HepG2 (cell line): Measurements from ENCODE around the gene LRPAP1. TPM values are rescaled to one million over a fixed set of nuclear protein-coding genes. Genes with fewer than 3 reads are reported as not detected.
A peak's percentile ranks its signal among the peaks of the same experiment; 100 is the strongest.

Source experiments
- ATAC-seq: fragments of 200-7000 bp; cut with Tn5 transposase; 3 replicates; pipeline ENCODE4 v1.9.1; 2020; ENCODE audit warnings: mild to moderate bottlenecking, moderate library complexity
- BruUV-seq: library from RNA; stranded (reverse); fragments of 400-500 nt; replicated peaks from 2 replicates; lab custom pipeline; 2021; lab: Mats Ljungman, UMichigan
- CTCF ChIA-PET: fragments of 300-600 bp; formaldehyde crosslinking; extraction: SDS; loops from one replicate; lab custom pipeline; 2021; ENCODE audit warnings: low total read pairs, inconsistent platforms, low intra/inter-chr PET ratio; lab: Yijun Ruan, JAX
- POLR2A ChIA-PET: fragments of 350-600 bp; sonication (Branson Sonifier 250); formaldehyde crosslinking; loops from one replicate; lab custom pipeline; 2020; ENCODE audit warnings: antibody characterized with exemption, inconsistent platforms; lab: Yijun Ruan, JAX
- DNase-seq: peaks from one replicate; pipeline ENCODE4 v3.0.0-alpha.2; 2015; ENCODE audit warnings: low spot score
- FAIRE-seq: peaks from 3 replicates; lab custom pipeline; 2011; peaks lifted over from hg19 to GRCh38; lab: Jason Lieb, UNC
- H2AFZ ChIP-seq: one replicate; pipeline ENCODE4 v1.6.1; 2011; ENCODE audit warnings: low read length, inconsistent platforms
- H3K27ac ChIP-seq: fragments of 300-600 bp; 3 replicates; pipeline ENCODE4 v1.8.0; 2011; ENCODE audit warnings: mixed run types, mild to moderate bottlenecking, mixed read lengths, low read length, inconsistent platforms; ENCODE audit not compliant: insufficient read depth; ENCODE audit errors: extremely low read length
- H3K27me3 ChIP-seq, 2 experiments: fragments of 200-600 bp in 1 of 2; 2 replicates in 1 of 2; 3 replicates in 1 of 2; pipeline versions ENCODE4 v1.6.0 to v1.8.0; 2011; ENCODE audit warnings: low read length in 2 of 2, mild to moderate bottlenecking in 2 of 2, moderate library complexity in 2 of 2, inconsistent platforms in 1 of 2; ENCODE audit not compliant: insufficient read depth in 2 of 2, control insufficient read depth in 1 of 2
- H3K36me3 ChIP-seq, 2 experiments: fragments of 200-600 bp in 1 of 2; replicated peaks in 1 of 2; 2 replicates in 1 of 2; 3 replicates in 1 of 2; pipeline versions ENCODE4 v1.5.1 to v1.8.0; 2011; ENCODE audit warnings: low read length in 2 of 2, inconsistent platforms in 1 of 2; ENCODE audit not compliant: insufficient read depth in 2 of 2, control insufficient read depth in 1 of 2
- H3K4me1 ChIP-seq: 2 replicates; pipeline ENCODE4 v1.5.1; 2012; ENCODE audit warnings: low read length, inconsistent platforms; ENCODE audit not compliant: insufficient read depth
- H3K4me2 ChIP-seq: 2 replicates; pipeline ENCODE4 v1.6.0; 2011; ENCODE audit warnings: low read depth, low read length, inconsistent platforms
- H3K4me3 ChIP-seq, 3 experiments: fragments of 200-600 bp in 1 of 3; sonication (generic), shearing (Covaris generic) in 1 of 3; replicated peaks in 1 of 3; 2 replicates each; pipeline ENCODE4 v1.5.1; 2011 to 2016; ENCODE audit warnings: low read length in 3 of 3, inconsistent platforms in 2 of 3, low read depth in 2 of 3, mild to moderate bottlenecking in 2 of 3, control low read depth in 1 of 3, mixed read lengths in 1 of 3; ENCODE audit not compliant: insufficient read depth in 1 of 3
- H3K79me2 ChIP-seq: one replicate; pipeline ENCODE4 v1.6.1; 2011; ENCODE audit warnings: low read length, inconsistent platforms; ENCODE audit not compliant: insufficient read depth
- H3K9ac ChIP-seq: 2 replicates; pipeline ENCODE4 v1.6.0; 2011; ENCODE audit warnings: mild to moderate bottlenecking, low read depth, low read length, inconsistent platforms; ENCODE audit not compliant: insufficient read depth
- H3K9me3 ChIP-seq: 2 replicates; pipeline ENCODE4 v1.5.1; 2012; ENCODE audit warnings: mild to moderate bottlenecking, low read length
- H4K20me1 ChIP-seq: 2 replicates; pipeline ENCODE4 v1.6.0; 2011; ENCODE audit warnings: inconsistent platforms, mild to moderate bottlenecking, low read length, moderate library complexity; ENCODE audit not compliant: insufficient read depth
- AGO2 ChIP-seq: fragments of 200-400 bp; formaldehyde crosslinking; optimal IDR thresholded peaks from 2 replicates; pipeline ENCODE3; 2017; ENCODE audit warnings: mild to moderate bottlenecking, low read depth, low read length, moderate library complexity
- KAT8 ChIP-seq: IDR thresholded peaks from 2 replicates; pipeline ENCODE4 v1.6.1; 2016; ENCODE audit warnings: missing genetic modification reagents, missing compliant biosample characterization
- PITX1 ChIP-seq: sonication (generic); formaldehyde crosslinking; IDR thresholded peaks from 2 replicates; pipeline ENCODE4 v1.5.1; 2020; ENCODE audit warnings: mild to moderate bottlenecking, missing genetic modification reagents
- RORA ChIP-seq: sonication (generic); formaldehyde crosslinking; IDR thresholded peaks from 2 replicates; pipeline ENCODE4 v1.5.0; 2020; ENCODE audit warnings: mild to moderate bottlenecking, missing genetic modification reagents, moderate library complexity
- ZBTB14 ChIP-seq: sonication (generic); formaldehyde crosslinking; IDR thresholded peaks from 2 replicates; pipeline ENCODE4 v1.4.0; 2020; ENCODE audit warnings: missing genetic modification reagents
- ZBTB7B ChIP-seq: sonication (generic); formaldehyde crosslinking; IDR thresholded peaks from 2 replicates; pipeline ENCODE4 v1.4.0; 2020; ENCODE audit warnings: missing genetic modification reagents
- ZNF282 ChIP-seq: fragments of 450-650 bp; IDR thresholded peaks from 2 replicates; pipeline ENCODE4 v1.6.1; 2018; ENCODE audit not compliant: partially characterized antibody
- WGBS: methylation state at CpG from one replicate; pipeline ENCODE4 v1.1.6; 2017; ENCODE audit warnings: low lambda C conversion rate; 5-methylcytosine and 5-hydroxymethylcytosine counted together
- in situ Hi-C: cut with HindIII; loops from 2 replicates; pipeline ENCODE4 v1.10.0; 2017; ENCODE audit warnings: low pct_unique_long_range_greater_than_20kb; ENCODE audit not compliant: extremely low pct_ligation_motif_present
- intact Hi-C: fragments of 100-400 bp; cut with micrococcal nuclease; formaldehyde crosslinking; loops from one replicate; pipeline ENCODE4 v1.10.0; 2022; ENCODE audit not compliant: unreplicated experiment
- polyA plus RNA-seq, 8 experiments: library from polyadenylated mRNA; depleted of rRNA in 3 of 8; stranded (reverse) in 7 of 8; unstranded in 1 of 8; fragments of >200 nt; fragmentation: Illumina TruSeq in 4 of 8; extraction: Trizol in 4 of 8; gene quantifications; 2 replicates each; pipeline versions ENCODE4 v1.2.1 to v1.2.3, GENCODE V29; 2011 to 2016; ENCODE audit warnings: low read depth in 4 of 8, missing spikeins in 1 of 8, mixed read lengths in 1 of 8; ENCODE audit not compliant: insufficient read depth in 1 of 8
- total RNA-seq, 5 experiments: library from RNA; depleted of rRNA; stranded (reverse); fragments of >200 nt; fragmentation: Illumina TruSeq; extraction: Trizol; gene quantifications; 2 replicates each; pipeline ENCODE4 v1.2.3, GENCODE V29; 2016; ENCODE audit warnings: low read depth in 1 of 5

Gene LRPAP1
- total and polyA plus RNA-seq, 2 of the 13 experiments (the other 11 are each of a cell fraction or from before 2014, with no cell fraction given), result 153 to 191 TPM

DNA sequence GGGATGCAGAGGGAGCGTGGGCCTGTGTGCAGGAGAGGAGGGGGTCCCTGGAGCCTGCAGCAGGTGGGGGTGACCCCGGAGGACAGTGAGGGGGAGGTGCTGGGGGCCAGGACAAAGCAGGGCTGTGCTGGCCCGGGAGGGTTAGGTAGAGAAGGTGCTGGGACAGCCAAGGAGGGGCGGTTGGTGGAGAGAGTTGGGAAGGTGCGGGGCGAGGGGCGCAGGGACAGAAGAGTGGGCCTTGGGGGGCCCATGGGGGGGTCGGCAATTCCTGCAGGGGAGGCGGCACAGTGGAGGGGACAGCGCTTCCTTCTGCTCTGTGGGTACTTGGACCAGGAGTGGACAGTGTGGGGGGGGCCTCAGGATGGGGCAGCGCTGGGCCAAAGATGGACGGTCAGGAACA lies 32.5 kb downstream of the LRPAP1 start:
- peaks cover 5 to 16% of the 10 kb centered on the region in 2 experiments; a peak in 3 of 5 replicates for H3K36me3 ChIP-seq
- CTCF ChIA-PET, result no interaction called here
- H3K79me2 ChIP-seq, result no peaks in the 10 kb centered on the region
- peaks cover 6 to 14% of the 10 kb centered on the region in 2 experiments; a peak in 4 of 5 replicates for H3K27me3 ChIP-seq
- 96% methylated on average over 12 of the region's 12 CpGs for WGBS
- BruUV-seq, result no TSS peak
- no peak overlapping the region for H3K9ac ChIP-seq
- no peak overlapping the region for H3K4me2 ChIP-seq
- no peaks in the 10 kb centered on the region for H3K9me3 ChIP-seq
- in situ Hi-C loops (no loop called here), intact Hi-C loops (no loop called here)
- FAIRE-seq (no peak), DNase-seq (no peak), ATAC-seq (no peak)
- no peak overlapping the region for H3K4me3 ChIP-seq
- H2AFZ ChIP-seq, result no peak overlapping the region
- peaks cover 3% of the 10 kb centered on the region; the same call in 1 of the 2 replicates for H4K20me1 ChIP-seq
- H3K27ac ChIP-seq, result no peak overlapping the region
- TF ChIP-seq KAT8 (no peak), ZNF282 (no peak), ZBTB7B (CRISPR knock-in tag) (no peak), RORA (no peak), PITX1 (no peak)
- POLR2A ChIA-PET, result no interaction called here
- H3K4me1 ChIP-seq, result peaks cover 17% of the 10 kb centered on the region

DNA sequence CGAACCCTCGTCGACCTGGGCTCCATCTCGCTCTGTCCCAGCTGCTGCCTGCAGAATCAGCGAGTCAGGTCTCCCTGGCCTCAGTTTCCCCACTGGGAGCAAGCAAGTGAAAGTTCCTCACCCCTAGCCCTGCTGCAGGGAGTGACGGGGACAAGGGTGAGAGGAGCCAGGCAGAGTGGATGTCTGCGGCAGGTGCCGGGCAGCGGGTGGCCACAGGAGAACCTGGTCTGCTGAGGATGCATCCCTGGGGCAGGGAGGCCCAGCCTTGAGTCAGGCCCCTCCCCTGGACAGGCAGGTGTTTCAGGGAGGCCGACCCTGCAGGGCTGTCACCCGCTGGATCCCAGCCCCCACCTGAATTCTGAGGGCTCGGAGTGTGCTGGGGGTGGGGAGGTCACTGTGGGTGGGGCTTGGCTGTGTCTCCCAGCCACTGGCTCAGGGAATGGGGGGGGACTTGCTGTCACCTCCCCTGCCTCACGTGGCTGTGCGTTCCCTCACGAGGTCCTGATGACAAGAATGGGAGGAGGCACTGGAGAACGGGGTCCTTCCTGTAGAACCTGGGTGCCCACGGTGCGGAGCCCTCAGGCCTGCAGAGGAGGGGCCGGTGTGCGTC lies 33.2 kb downstream of the LRPAP1 start:
- in situ Hi-C loops (no loop called here), intact Hi-C loops (no loop called here)
- WGBS, result 96% methylated on average over 12 of the region's 20 CpGs
- FAIRE-seq (no peak), DNase-seq (no peak), ATAC-seq (no peak)
- no peak overlapping the region for H3K4me2 ChIP-seq
- H3K4me3 ChIP-seq, result no peak overlapping the region
- H3K36me3 ChIP-seq, result peaks cover 5 to 14% of the 10 kb centered on the region in 2 experiments; a peak in 3 of 5 replicates
- ChIA-PET POLR2A (no interaction called here), CTCF (no interaction called here)
- H3K9ac ChIP-seq, result no peak overlapping the region
- no peaks in the 10 kb centered on the region for H3K9me3 ChIP-seq
- no peaks in the 10 kb centered on the region for H3K79me2 ChIP-seq
- H3K4me1 ChIP-seq, result peaks cover 24% of the 10 kb centered on the region
- H3K27me3 ChIP-seq, result peaks cover 8 to 21% of the 10 kb centered on the region in 2 experiments; a peak in 4 of 5 replicates
- peaks cover 3% of the 10 kb centered on the region; the same call in 1 of the 2 replicates for H4K20me1 ChIP-seq
- BruUV-seq, result no TSS peak
- no peak overlapping the region for H3K27ac ChIP-seq
- peak; percentile 68 for TF ChIP-seq AGO2
- no peak for TF ChIP-seq ZBTB14 (CRISPR knock-in tag)
- no peak overlapping the region for H2AFZ ChIP-seq
